Neuronal stem cell (in vitro differentiated cells): ENCODE measurements around the gene NUP214.

Source experiments
- DNase-seq: peaks from one replicate; pipeline ENCODE4 v3.0.0-alpha.2; 2013; ENCODE audit warnings: low spot score
- H2AFZ ChIP-seq: one replicate; pipeline ENCODE4 v1.6.1; 2013; ENCODE audit warnings: mild to moderate bottlenecking, low read length, inconsistent platforms
- H2AK5ac ChIP-seq: 2 replicates; pipeline ENCODE4 v1.6.1; 2013; ENCODE audit warnings: low read depth, mild to moderate bottlenecking, inconsistent platforms, low read length, moderate library complexity, mixed read lengths
- H2BK120ac ChIP-seq: 2 replicates; pipeline ENCODE4 v1.6.1; 2013; ENCODE audit warnings: low read depth, mild to moderate bottlenecking, inconsistent platforms, low read length, moderate library complexity, mixed read lengths
- H2BK12ac ChIP-seq: one replicate; pipeline ENCODE4 v1.6.1; 2013; ENCODE audit warnings: low read length, inconsistent platforms
- H2BK15ac ChIP-seq: 2 replicates; pipeline ENCODE4 v1.6.1; 2013; ENCODE audit warnings: mild to moderate bottlenecking, low read length, inconsistent platforms, mixed read lengths
- H2BK5ac ChIP-seq: one replicate; pipeline ENCODE4 v1.6.1; 2013; ENCODE audit warnings: inconsistent platforms, mild to moderate bottlenecking, low read length, moderate library complexity
- H3K14ac ChIP-seq: one replicate; pipeline ENCODE4 v1.6.1; 2013; ENCODE audit warnings: low read length, inconsistent platforms
- H3K18ac ChIP-seq: 2 replicates; pipeline ENCODE4 v1.6.1; 2013; ENCODE audit warnings: low read length, inconsistent platforms
- H3K23ac ChIP-seq: 2 replicates; pipeline ENCODE4 v1.6.1; 2013; ENCODE audit warnings: low read depth, mild to moderate bottlenecking, mixed read lengths, low read length, inconsistent platforms; ENCODE audit not compliant: poor library complexity
- H3K27ac ChIP-seq: replicated peaks from 3 replicates; pipeline ENCODE4 v1.5.1; 2013; ENCODE audit warnings: low read length, inconsistent platforms
- H3K27me3 ChIP-seq, 3 experiments: 2 replicates each; pipeline ENCODE4 v1.6.1; 2013; ENCODE audit warnings: low read length in 3 of 3, mild to moderate bottlenecking in 2 of 3, inconsistent platforms in 1 of 3, low read depth in 1 of 3, mixed read lengths in 1 of 3, moderate library complexity in 1 of 3; ENCODE audit not compliant: control insufficient read depth in 3 of 3, insufficient read depth in 3 of 3
- H3K36me3 ChIP-seq, 2 donors: replicated peaks in 1 of 2; 2 replicates each; pipeline ENCODE4 v1.6.1; 2013; ENCODE audit warnings: low read length in 2 of 2; ENCODE audit not compliant: control insufficient read depth in 2 of 2, insufficient read depth in 2 of 2
- H3K4ac ChIP-seq: 2 replicates; pipeline ENCODE4 v1.6.1; 2013; ENCODE audit warnings: inconsistent platforms, mild to moderate bottlenecking, low read length, moderate library complexity
- H3K4me1 ChIP-seq, 2 donors: 1 replicate in 1 of 2; 2 replicates in 1 of 2; pipeline ENCODE4 v1.6.1; 2013; ENCODE audit warnings: low read length in 2 of 2, low read depth in 1 of 2; ENCODE audit not compliant: control insufficient read depth in 2 of 2, insufficient read depth in 1 of 2
- H3K4me2 ChIP-seq: one replicate; pipeline ENCODE4 v1.6.1; 2013; ENCODE audit warnings: mild to moderate bottlenecking, low read length, inconsistent platforms; ENCODE audit not compliant: insufficient read depth, poor library complexity, severe bottlenecking
- H3K4me3 ChIP-seq, 2 donors: 2 replicates each; pipeline ENCODE4 v1.5.1; 2013; ENCODE audit warnings: low read length in 2 of 2, mild to moderate bottlenecking in 2 of 2, inconsistent platforms in 1 of 2, moderate library complexity in 1 of 2
- H3K79me1 ChIP-seq: one replicate; pipeline ENCODE4 v1.6.1; 2013; ENCODE audit warnings: low read depth, mild to moderate bottlenecking, inconsistent platforms, low read length, moderate library complexity
- H3K9ac ChIP-seq: one replicate; pipeline ENCODE4 v1.6.1; 2013; ENCODE audit warnings: mild to moderate bottlenecking, low read depth, low read length, inconsistent platforms; ENCODE audit not compliant: poor library complexity
- H3K9me3 ChIP-seq, 2 donors: replicated peaks in 1 of 2; 2 replicates each; pipeline versions ENCODE3 to v1.6.1; 2013; ENCODE audit warnings: low read length in 2 of 2, mild to moderate bottlenecking in 2 of 2, inconsistent platforms in 1 of 2, low read depth in 1 of 2, mixed read lengths in 1 of 2, moderate library complexity in 1 of 2; ENCODE audit not compliant: control insufficient read depth in 2 of 2, insufficient read depth in 1 of 2
- H4K8ac ChIP-seq: one replicate; pipeline ENCODE4 v1.6.1; 2013; ENCODE audit warnings: low read depth, mild to moderate bottlenecking, inconsistent platforms, low read length, moderate library complexity
- H4K91ac ChIP-seq: one replicate; pipeline ENCODE4 v1.6.1; 2013; ENCODE audit warnings: low read length, low read depth, mild to moderate bottlenecking, inconsistent platforms; ENCODE audit not compliant: poor library complexity
- WGBS, 2 donors: extraction: QIAGEN DNeasy Blood & Tissue Kit; methylation state at CpG; one replicate each; pipeline ENCODE4 v1.1.7; 2013; ENCODE audit warnings: missing lambda C conversion rate in 2 of 2, mixed read lengths in 1 of 2; ENCODE audit not compliant: insufficient read length in 2 of 2, insufficient replicate concordance in 1 of 2; ENCODE audit errors: extremely low coverage in 2 of 2; 5-methylcytosine and 5-hydroxymethylcytosine counted together

Gene NUP214

GRCh38 chr9:131234799-131235479 is 109.6 kb downstream of the NUP214 start:
- no peak for DNase-seq
- H3K4me3 ChIP-seq: no peak overlapping the region
- H2AK5ac ChIP-seq: no peak overlapping the region
- H4K8ac ChIP-seq: no peak overlapping the region
- H3K27me3 ChIP-seq: no peaks in the 10 kb centered on the region
- H2BK120ac ChIP-seq: no peak overlapping the region
- H3K14ac ChIP-seq: no peak overlapping the region
- no peaks in the 10 kb centered on the region for H3K79me1 ChIP-seq
- H3K9ac ChIP-seq: no peak overlapping the region
- no peak overlapping the region for H2BK5ac ChIP-seq
- no peak overlapping the region for H3K27ac ChIP-seq
- no peak overlapping the region for H2BK12ac ChIP-seq
- H3K4ac ChIP-seq: no peak overlapping the region
- no peak overlapping the region for H2AFZ ChIP-seq
- H4K91ac ChIP-seq: no peak overlapping the region
- no peak overlapping the region for H2BK15ac ChIP-seq
- H3K9me3 ChIP-seq: no peaks in the 10 kb centered on the region
- H3K36me3 ChIP-seq: peaks cover 16 to 59% of the 10 kb centered on the region in 2 donors
- H3K18ac ChIP-seq: no peak overlapping the region
- H3K4me1 ChIP-seq: peaks cover 18 to 19% of the 10 kb centered on the region in 2 donors
- no peak overlapping the region for H3K4me2 ChIP-seq
- no peak overlapping the region for H3K23ac ChIP-seq
- no CpG with 5 or more reads among the region's 16 CpGs for WGBS, 2 donors

DNA sequence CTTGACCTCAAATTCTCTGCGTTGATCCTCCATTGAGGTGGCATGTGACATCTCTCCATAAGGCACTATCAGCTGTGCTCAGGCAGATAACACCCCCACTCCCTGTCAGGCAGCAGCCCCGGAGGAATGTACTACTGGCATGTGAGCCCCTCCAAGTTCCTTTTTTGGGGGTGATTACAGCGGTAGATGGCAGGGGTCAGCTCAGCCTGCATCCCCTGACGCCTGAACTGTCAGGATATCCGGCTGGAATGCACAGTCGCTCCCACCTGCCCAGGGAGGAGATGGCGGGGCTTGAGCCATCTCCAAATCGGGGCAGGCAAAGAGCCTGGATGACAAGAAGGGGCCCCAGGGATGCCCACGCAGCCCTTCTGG is 110.1 kb downstream of the NUP214 start:
- DNase-seq: no peak
- Histone ChIP-seq H4K8ac (no peak overlapping the region), H3K18ac (no peak overlapping the region), H4K91ac (no peak overlapping the region), H2AFZ (no peak overlapping the region), H3K27me3 (no peaks in the 10 kb centered on the region), H3K79me1 (no peaks in the 10 kb centered on the region), H2BK5ac (no peak overlapping the region), H3K14ac (no peak overlapping the region), H3K36me3 (peaks cover 14 to 53% of the 10 kb centered on the region in 2 donors), H3K4me1 (peaks cover 20 to 23% of the 10 kb centered on the region in 2 donors), H3K27ac (no peak overlapping the region), H3K9ac (no peak overlapping the region), H2BK120ac (no peak overlapping the region), H3K23ac (no peak overlapping the region), H2AK5ac (no peak overlapping the region), H2BK15ac (no peak overlapping the region), H3K4me3 (no peak overlapping the region), H2BK12ac (no peak overlapping the region), H3K9me3 (no peaks in the 10 kb centered on the region), H3K4ac (no peak overlapping the region), H3K4me2 (no peak overlapping the region)
- no CpG with 5 or more reads among the region's 9 CpGs for WGBS, 2 donors

- Histone ChIP-seq H3K4me3 (no peak overlapping the region), H2BK5ac (no peak overlapping the region), H2BK15ac (no peak overlapping the region), H4K8ac (no peak overlapping the region), H3K4me1 (peaks cover 20 to 23% of the 10 kb centered on the region in 2 donors), H4K91ac (no peak overlapping the region), H3K9ac (no peak overlapping the region), H3K23ac (peak overlapping the region; percentile 82), H3K4me2 (no peak overlapping the region), H3K79me1 (no peaks in the 10 kb centered on the region), H2AFZ (no peak overlapping the region), H3K4ac (no peak overlapping the region), H3K36me3 (peaks cover 12 to 49% of the 10 kb centered on the region in 2 donors), H3K9me3 (no peaks in the 10 kb centered on the region), H2BK12ac (no peak overlapping the region), H3K18ac (no peak overlapping the region), H2BK120ac (no peak overlapping the region), H3K27ac (no peak overlapping the region), H2AK5ac (no peak overlapping the region), H3K14ac (no peak overlapping the region), H3K27me3 (no peaks in the 10 kb centered on the region)
- DNase-seq: no peak
- WGBS, 2 donors: no CpG with 5 or more reads among the region's 8 CpGs
These were observed 110.8 kb downstream of the NUP214 start for GRCh38 chr9:131236161-131236560.

GRCh38 chr9:131236761-131237160 is 111.4 kb downstream of the NUP214 start:
- H3K4me1 ChIP-seq: peaks cover 20 to 23% of the 10 kb centered on the region in 2 donors
- H2AK5ac ChIP-seq: no peak overlapping the region
- WGBS, 2 donors: no CpG with 5 or more reads among the region's 5 CpGs
- DNase-seq: no peak
- H2BK120ac ChIP-seq: no peak overlapping the region
- H4K91ac ChIP-seq: no peak overlapping the region
- no peak overlapping the region for H2BK12ac ChIP-seq
- no peak overlapping the region for H3K9ac ChIP-seq
- no peak overlapping the region for H3K4ac ChIP-seq
- H3K18ac ChIP-seq: no peak overlapping the region
- H3K27ac ChIP-seq: no peak overlapping the region
- H4K8ac ChIP-seq: no peak overlapping the region
- no peak overlapping the region for H3K23ac ChIP-seq
- H3K4me3 ChIP-seq: no peak overlapping the region
- H3K9me3 ChIP-seq: no peaks in the 10 kb centered on the region
- H3K4me2 ChIP-seq: no peak overlapping the region
- H3K79me1 ChIP-seq: no peaks in the 10 kb centered on the region
- H3K27me3 ChIP-seq: no peaks in the 10 kb centered on the region
- no peak overlapping the region for H2BK15ac ChIP-seq
- H2AFZ ChIP-seq: no peak overlapping the region
- no peak overlapping the region for H3K14ac ChIP-seq
- peaks cover 12 to 44% of the 10 kb centered on the region in 2 donors for H3K36me3 ChIP-seq
- no peak overlapping the region for H2BK5ac ChIP-seq
